Testis (tissue), 2 donors: ENCODE data around the gene LIPM.

Experiments used
- CTCF ChIP-seq, 3 experiments: fragments of 450-650 bp in 2 of 3; fragments of 200-600 bp in 1 of 3; sonication (generic) in 1 of 3; IDR thresholded peaks; one replicate each; pipeline ENCODE4 v1.5.1; 2016 to 2019; ENCODE audit warnings: antibody characterized with exemption in 3 of 3, mild to moderate bottlenecking in 2 of 3, moderate library complexity in 1 of 3
- POLR2A ChIP-seq: fragments of 450-650 bp; IDR thresholded peaks from one replicate; pipeline ENCODE4 v1.6.1; 2017; ENCODE audit warnings: antibody characterized with exemption, mild to moderate bottlenecking, moderate library complexity

- TF ChIP-seq POLR2A (no peak), CTCF (IDR thresholded peaks at IDR 0.05) (no peak)
These were observed 56.0 kb downstream of the LIPM start for GRCh38 chr10:88858491-88858890.
